IPS DF 4.7 (cell line): ENCODE results near the gene TEX48.
A peak's percentile ranks its signal among the peaks of the same experiment; 100 is the strongest.

Experiments
- DNase-seq: peaks from one replicate; pipeline ENCODE4 v3.0.0-alpha.2; 2013; ENCODE audit warnings: low spot score; ENCODE audit errors: extremely low read depth

TEX48 gene

DNA sequence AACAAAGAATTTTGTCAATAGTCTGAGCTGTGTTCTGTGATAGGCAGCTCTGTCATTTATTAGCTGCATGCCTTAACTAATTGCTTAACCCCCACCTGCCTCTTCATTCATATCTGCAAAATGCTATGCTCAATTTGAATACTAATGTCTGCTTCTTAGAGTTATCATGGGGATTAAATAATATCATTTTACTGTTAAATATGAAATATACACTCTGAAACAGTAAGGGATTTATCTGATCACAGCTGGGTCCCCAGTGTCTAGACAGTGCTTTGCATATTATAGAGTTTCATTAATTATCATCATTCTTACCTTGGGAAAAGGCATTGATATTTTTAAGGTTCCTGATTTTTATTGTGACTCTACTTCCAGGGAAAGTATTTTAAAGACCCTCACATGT lies 12.0 kb downstream of the TEX48 start:
- DNase-seq, result no peak

DNA sequence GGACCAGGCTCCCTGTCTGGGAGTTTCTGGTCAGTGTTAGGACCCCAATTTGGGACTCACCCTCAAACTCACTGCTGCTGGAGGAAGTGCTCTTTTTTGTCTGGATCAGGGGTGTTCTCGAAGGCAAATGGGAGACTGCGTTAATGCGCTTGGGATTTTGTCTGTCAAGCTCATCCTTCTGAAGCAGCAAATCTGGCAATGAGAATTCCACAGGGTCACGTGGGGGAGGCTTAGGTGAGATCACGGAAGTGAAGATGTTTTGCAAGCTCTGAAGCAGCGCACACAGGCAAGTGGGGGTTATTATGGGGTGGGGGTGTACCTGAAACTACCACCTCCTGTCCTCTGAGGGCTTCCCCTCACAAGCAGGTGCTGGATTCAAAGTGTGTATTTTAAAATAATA lies 13.8 kb downstream of the TEX48 start:
- no peak for DNase-seq

DNA sequence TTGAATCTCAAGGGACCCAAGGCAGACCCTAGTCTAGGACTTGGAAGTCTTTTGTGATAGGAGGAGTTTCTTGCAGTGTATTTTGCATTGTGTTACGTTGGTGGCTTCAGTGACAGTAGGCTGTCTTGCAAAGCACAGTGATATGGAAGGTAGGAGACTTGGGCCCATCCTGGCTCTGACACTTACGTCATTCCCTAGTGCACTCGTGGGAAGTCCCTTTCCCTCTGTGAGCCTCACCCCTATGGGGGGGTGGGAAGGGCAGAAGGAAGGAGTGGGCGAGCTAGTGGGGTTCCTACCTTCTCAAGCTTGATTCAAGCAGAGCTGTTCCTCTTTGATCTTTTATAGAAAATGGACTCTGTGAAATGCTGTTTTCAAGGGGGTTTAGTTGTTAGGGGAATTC lies 15.1 kb downstream of the TEX48 start:
- no peak for DNase-seq

DNA sequence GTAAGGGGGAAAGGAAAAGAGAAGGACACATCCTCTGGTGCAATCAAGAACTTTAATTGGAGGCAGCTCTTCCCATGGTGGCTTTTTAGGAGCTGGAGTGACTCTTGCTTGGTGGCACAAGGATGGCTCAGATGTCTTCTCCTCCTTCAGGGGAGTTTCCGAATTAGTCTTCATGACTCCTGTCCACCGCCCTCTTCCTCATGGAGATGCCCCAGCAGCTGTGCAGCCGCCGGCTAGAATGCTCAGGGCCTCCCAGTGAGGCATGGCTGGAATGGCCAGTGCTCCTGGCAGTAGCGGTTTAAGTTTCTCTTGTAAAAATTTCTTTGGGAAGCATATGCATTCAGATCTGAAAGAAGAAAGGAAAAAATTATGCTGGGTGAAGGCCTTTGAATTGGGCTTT lies 15.6 kb downstream of the TEX48 start:
- DNase-seq, result no peak

DNA sequence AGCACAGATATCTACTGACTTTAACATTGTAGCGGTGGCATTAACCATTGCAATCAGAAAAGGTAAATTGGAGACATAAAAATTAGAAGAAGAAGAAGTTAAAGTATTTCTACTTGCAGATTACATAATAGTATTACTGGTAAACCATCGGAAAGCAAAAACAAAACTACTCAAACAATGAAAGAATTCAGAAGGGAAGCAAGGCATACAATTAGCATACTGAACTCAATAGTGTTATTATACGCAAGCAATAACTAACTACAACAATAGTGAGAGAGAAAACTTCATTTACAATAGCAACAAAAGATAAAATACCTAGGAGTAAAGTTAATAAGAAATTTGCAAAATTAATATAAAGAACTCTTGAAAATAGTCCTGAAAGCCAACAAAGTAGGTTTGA lies 17.8 kb downstream of the TEX48 start:
- no peak for DNase-seq

DNA sequence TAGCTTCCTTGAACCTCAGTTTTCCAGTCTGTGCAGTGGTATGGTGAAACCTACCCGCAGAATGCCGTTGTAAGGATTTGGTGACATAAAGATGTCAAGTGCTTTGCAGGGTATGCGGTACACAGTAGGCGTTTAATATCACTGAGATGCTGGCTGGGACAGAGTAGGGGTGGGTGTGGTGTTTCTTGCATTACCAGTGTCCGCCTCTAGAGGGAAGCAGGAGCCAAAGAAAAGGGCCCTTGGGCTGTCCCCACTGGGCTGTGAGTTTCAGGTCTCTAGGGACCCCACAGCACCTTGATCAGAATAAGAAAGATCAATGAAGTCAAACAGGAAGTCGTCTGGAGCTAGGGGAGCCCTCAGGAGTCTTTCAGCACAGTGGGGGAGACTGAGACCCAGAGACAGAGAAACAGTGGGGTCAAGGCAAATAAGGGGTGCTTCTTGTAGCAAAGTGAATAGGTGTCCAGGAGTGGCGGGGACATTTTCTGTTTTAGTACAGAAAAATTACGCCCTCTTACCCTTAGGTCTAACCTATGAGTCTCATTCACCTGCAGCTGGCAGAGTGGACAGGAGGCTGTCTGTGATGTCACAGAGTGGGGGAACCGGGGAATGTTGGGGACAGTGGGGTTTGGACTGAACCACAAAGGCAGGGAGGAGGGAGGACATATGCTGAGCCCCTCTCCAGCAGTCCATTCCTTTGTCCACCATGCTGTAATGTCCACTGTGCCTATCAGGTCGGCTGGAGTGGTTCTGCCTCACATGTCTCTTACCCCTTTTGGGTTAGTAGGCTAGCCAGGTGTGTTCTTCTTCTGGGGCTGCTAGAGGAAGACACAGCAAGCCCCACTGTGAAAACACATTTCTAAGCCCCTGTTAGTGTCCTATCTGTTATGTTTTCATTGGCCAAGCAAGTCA lies 19.7 kb downstream of the TEX48 start:
- DNase-seq, result no peak

- DNase-seq, result no peak
These were observed 24.3 kb downstream of the TEX48 start, which contains the start of gene TEX53 for GRCh38 chr9:114657705-114658104. Gene TEX53 (minus strand): TSS chr9:114657805. CDS start chr9:114657774, 31 bp downstream.

DNA sequence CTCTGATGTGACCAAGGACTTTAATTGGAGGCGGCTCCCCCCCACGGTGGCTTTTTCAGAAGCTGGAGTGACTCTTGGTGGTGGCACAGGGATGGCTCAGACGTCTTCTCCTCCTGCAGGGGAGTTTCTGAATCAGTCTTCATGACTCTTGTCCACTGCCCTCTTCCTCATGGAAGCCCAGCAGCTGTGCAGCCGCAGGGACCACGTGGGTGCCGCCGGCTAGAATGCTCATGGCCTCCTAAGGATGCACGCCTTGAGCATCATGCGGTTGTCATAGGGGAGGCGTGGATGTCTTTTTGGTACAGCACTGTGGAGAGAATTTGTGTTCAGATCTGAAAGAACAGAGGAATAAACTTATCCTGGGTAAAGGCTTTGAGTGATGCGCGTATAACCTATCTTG lies 25.7 kb downstream of the TEX48 start:
- DNase-seq, result no peak

- no peak for DNase-seq
These were observed 26.3 kb downstream of the TEX48 start for GRCh38 chr9:114655689-114656088.

DNA sequence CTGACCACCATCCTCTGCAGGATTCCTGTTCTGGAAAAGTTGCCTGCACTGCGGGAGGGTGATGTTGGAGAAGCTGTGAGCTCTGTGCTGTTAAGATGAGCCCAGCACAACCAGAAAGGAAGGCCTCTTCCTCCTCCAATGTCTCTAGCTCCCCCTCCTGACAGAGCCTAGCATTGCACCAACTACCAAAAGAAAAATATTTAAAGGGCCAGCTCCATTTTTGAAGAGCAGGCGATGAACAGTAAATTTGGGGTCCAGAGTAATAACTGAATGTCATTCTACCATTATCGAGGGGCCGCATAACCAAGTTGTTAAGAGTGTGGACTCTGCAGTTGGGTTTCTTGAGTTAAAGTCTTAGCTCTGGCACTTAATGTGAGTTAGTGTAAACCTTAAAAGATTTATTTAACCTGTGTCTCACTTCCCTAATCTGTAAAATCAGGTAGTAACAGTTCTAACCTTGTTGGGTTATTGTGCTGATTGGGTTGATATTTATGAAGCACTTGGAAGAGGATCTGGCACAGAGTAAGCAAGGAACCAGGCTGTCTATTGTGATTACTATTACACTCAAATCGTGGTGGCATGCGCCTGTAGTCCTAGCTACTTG lies 28.3 kb downstream of the TEX48 start:
- peak; percentile 79 for DNase-seq

DNA sequence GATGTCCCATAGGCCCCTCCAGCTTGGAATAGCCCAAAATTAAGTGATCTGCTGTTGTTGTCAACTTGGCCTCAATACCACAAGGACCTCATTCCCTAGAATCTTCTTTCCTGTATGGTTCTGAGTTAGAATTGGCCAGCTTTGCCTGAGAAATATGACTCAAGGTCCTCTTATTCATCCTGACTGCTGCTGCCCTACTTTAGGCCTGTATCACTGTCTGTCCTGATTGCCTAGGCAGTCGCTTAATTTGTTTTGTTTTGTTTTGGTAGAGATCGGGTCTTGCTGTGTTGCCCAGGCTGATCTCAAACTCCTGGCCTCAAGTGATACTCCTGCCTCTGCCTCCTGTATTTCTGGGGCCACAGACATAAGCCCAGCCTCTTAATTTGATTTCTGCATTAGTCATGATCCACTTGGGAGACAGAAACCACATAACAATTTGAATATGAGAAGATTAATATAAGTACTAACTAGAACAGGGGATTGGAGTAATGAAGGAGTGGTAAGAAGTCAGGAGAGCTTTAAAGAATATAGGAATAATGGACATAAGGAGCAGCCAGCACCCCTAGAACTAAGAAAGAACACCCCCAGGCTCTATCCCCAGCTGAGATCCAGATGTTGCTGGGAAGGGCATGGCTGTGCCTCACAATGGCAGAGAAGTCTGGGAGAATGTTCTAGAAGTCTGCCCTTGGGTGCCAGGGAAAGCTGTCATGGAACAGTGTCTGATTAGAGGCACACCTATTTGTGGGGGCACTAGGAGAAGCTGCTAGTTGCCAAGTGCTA lies 29.0 kb downstream of the TEX48 start:
- no peak for DNase-seq

DNA sequence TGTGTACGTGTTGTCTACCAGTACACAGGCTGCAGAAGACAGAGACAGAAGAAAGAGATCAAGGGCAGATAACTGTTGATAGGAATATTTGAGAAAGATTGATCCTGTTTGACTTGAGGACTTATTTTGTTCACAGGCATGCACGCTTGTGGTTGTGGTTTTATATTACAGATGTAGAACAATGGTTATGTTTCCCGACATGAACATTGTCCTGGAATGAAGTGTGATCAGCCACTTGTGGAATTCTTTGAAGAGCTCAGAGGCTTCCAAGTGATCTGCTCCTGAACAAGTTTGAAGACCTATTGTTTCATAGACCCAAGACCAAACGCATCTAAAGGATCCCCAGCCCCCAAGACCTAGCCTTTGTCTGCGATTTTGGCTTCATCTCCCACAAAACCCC lies 38.1 kb downstream of the TEX48 start:
- DNase-seq, result no peak

GRCh38 chr9:114643001-114643400 lies 39.0 kb downstream of the TEX48 start:
- DNase-seq, result no peak

GRCh38 chr9:114641967-114642366 lies 40.0 kb downstream of the TEX48 start:
- DNase-seq, result no peak

DNA sequence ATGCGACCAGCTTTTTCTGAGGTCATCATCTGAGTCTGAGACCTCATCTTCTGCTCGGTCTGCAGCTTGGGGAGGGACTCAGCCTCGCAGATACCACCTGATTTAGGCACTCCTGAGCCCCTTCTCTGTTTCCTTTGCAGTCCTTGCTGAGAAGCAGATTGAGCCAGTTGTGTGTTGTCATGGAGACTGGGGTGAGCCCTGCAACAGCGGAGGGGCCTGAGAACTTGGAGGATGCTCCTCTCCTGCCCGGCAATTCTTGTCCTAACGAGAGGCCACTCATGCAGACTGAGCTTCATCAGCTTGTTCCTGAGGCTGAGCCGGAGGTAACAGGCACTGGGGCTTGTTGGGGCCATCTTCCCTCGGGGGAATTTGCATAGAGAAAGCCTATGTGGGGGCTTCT lies 43.6 kb downstream of the TEX48 start:
- DNase-seq, result no peak

- no peak for DNase-seq
These were observed 47.6 kb downstream of the TEX48 start for GRCh38 chr9:114634387-114634786.

GRCh38 chr9:114633438-114634089 lies 48.4 kb downstream of the TEX48 start:
- DNase-seq, result no peak

DNA sequence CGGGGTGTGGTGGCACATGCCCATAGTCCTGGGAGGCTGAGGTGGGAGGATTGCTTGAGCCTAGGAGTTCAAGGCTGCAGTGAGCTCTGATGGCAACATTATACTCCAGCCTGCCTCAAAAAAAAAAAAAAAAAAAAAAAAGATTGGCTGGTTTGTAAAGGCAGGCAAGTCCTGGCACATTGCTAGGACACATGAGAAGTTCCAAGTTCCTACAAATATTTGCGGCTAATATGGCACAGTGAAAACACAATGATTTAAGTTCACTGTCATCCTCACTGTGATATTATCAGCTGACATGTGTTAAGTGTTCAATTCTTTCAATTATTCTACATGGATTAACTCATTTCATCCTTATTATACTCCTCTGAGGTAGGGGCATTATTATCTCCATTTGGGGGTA lies 50.8 kb downstream of the TEX48 start:
- no peak for DNase-seq

GRCh38 chr9:114629563-114630090 lies 52.4 kb downstream of the TEX48 start:
- DNase-seq, result no peak

DNA sequence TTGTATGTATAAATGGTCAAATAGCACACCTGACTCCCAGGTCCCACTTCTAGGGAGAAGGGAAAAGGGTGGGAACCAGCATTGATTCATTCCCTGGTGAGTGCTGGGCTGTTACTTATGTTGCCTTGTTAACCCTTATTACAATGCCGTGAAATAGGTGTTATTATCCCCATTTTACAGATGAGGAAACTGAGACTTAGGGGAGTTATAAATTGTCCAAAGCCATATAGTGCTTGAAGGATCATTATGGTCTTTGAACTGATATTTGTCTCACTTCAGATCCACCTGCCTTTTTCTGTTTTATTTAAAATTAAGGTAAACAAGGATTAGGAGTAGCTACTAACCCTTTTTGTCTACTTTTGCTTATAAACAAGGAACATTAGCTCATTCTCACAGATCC lies 54.4 kb downstream of the TEX48 start:
- no peak for DNase-seq

- DNase-seq, result no peak
These were observed 55.5 kb downstream of the TEX48 start for GRCh38 chr9:114626415-114627020.
